ENCODE data around the gene DSC3. TPM values are rescaled to one million over a fixed set of nuclear protein-coding genes. Genes with fewer than 3 reads are reported as not detected.

DSC3 gene
- total and polyA plus RNA-seq, 4 donors: under 0.01 to 0.06 (median 0.05) TPM; not detected in 1

GRCh38 chr18:31066266-31066665, 23.7 kb upstream of the DSC3 start (continued):
- TF ChIP-seq CTCF (IDR thresholded peaks at IDR 0.05; ENCODE audit: low read depth, low read length, missing input control) (no peak), FOXA2 (IDR thresholded peaks at IDR 0.05) (no peak), JUND (IDR thresholded peaks at IDR 0.05) (no peak)

DNA sequence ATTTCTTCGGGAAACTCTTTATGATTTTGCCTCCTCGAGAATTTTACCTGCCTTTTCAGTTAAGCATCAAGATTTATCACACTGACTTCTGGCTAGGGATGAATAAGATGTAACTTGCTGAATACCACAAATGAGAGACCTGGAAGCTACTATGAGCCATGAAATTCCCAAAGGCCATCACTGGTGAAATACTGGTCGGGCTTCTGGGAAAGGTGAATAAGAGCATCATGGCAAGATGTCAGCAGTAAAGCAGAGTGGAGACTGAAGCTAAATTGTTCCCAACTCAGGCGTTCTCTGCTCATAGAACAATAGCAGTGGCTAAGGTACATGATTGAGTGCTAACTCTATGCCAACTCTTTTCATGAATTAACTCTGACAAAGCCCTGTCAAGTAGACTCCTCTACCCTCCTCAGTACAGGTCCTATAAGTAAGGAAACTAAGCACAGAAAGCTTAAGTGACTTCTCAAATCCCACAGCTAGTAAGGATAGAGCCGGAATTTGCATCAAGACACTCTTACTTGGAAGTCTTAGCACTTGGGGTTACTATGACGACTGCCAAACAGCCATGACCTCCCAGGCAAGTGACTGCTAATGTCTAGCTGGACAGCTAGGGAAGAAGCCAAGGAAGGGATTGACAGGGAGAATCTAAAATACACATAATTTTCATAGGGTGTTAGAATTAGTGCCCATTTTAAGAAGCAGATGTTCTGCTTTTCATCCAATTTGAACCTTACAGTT, 22.7 kb upstream of the DSC3 start:
- H3K27ac ChIP-seq (ENCODE audit: low read depth in 1 of 2, low read length in 2 of 2): no peak overlapping the region
- 90% methylated on average over 6 of the region's 6 CpGs for WGBS
- peaks cover 0 to 13% (median 10%) of the 10 kb centered on the region in 4 donors for H3K36me3 ChIP-seq (ENCODE audit: control insufficient read depth in 4 of 4, insufficient read depth in 3 of 4, low read depth in 1 of 4, low read length in 3 of 4)
- H3K9me3 ChIP-seq (ENCODE audit: control insufficient read depth in 4 of 4, low read length in 3 of 4): no peaks in the 10 kb centered on the region
- no peaks in the 10 kb centered on the region for H3K27me3 ChIP-seq (ENCODE audit: control insufficient read depth in 4 of 4, insufficient read depth in 4 of 4, low read length in 3 of 4)
- DNase-seq (ENCODE audit: low spot score): no peak
- H3K4me1 ChIP-seq (ENCODE audit: control insufficient read depth in 4 of 4, insufficient read depth in 4 of 4, low read length in 3 of 4): no peaks in the 10 kb centered on the region
- TF ChIP-seq JUND (IDR thresholded peaks at IDR 0.05) (no peak), TAF1 (conservative IDR thresholded peaks at IDR 0.05) (no peak), YY1 (IDR thresholded peaks at IDR 0.05) (no peak), SP1 (IDR thresholded peaks at IDR 0.05) (no peak), FOXA1 (IDR thresholded peaks at IDR 0.05) (no peak), RXRA (IDR thresholded peaks at IDR 0.05) (no peak), HNF4G (IDR thresholded peaks at IDR 0.05) (no peak), NR2F2 (IDR thresholded peaks at IDR 0.05) (no peak), EGR1 (IDR thresholded peaks at IDR 0.05; ENCODE audit: low read depth in 2 of 2) (no peak), GABPA (IDR thresholded peaks at IDR 0.05 in 1 of 2, conservative IDR thresholded peaks at IDR 0.05 in 1 of 2) (no peak), RAD21 (IDR thresholded peaks at IDR 0.05) (no peak), FOXA2 (IDR thresholded peaks at IDR 0.05) (no peak), CTCF (IDR thresholded peaks at IDR 0.05; ENCODE audit: low read depth, low read length, missing input control) (no peak), HNF4A (conservative IDR thresholded peaks at IDR 0.05) (no peak), ZBTB33 (IDR thresholded peaks at IDR 0.05) (no peak)
- TF ChIP-seq, protein P1, sequence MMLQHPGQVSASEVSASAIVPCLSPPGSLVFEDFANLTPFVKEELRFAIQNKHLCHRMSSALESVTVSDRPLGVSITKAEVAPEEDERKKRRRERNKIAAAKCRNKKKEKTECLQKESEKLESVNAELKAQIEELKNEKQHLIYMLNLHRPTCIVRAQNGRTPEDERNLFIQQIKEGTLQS (IDR thresholded peaks at IDR 0.05): no peak
- TF ChIP-seq, protein P2, sequence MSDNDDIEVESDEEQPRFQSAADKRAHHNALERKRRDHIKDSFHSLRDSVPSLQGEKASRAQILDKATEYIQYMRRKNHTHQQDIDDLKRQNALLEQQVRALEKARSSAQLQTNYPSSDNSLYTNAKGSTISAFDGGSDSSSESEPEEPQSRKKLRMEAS (IDR thresholded peaks at IDR 0.05): no peak
- no peak overlapping the region for H3K4me3 ChIP-seq (ENCODE audit: low read depth in 1 of 3, low read length in 3 of 3)
- H3K9ac ChIP-seq (ENCODE audit: low read depth in 1 of 2, low read length in 2 of 2): no peak overlapping the region

Measured in liver (tissue), 9 donors.